Mesodermal cell (in vitro differentiated cells): ENCODE results near the gene TNXB.

ENCODE experiments used
- H3K27ac ChIP-seq: 2 replicates; pipeline ENCODE4 v1.7.0; 2013; ENCODE audit warnings: mild to moderate bottlenecking, low read depth, low read length, moderate library complexity; ENCODE audit not compliant: severe bottlenecking
- H3K36me3 ChIP-seq: 2 replicates; pipeline ENCODE4 v1.7.1; 2013; ENCODE audit warnings: mild to moderate bottlenecking, low read length, moderate library complexity; ENCODE audit not compliant: control insufficient read depth, insufficient read depth
- H3K4me1 ChIP-seq: one replicate; pipeline ENCODE4 v1.7.1; 2013; ENCODE audit warnings: mild to moderate bottlenecking, low read length; ENCODE audit not compliant: insufficient read depth, control insufficient read depth, poor library complexity, severe bottlenecking
- H3K4me3 ChIP-seq: 2 replicates; pipeline ENCODE4 v1.7.0; 2013; ENCODE audit warnings: low read length, control low read depth, mild to moderate bottlenecking; ENCODE audit not compliant: insufficient read depth, poor library complexity, severe bottlenecking; ENCODE audit errors: extremely low read depth
- H3K9me3 ChIP-seq: 2 replicates; pipeline ENCODE4 v1.7.1; 2013; ENCODE audit warnings: mild to moderate bottlenecking, low read length, moderate library complexity; ENCODE audit not compliant: control insufficient read depth
- WGBS, 2 experiments: methylation state at CpG; one replicate each; pipeline ENCODE4 v1.1.5; 2013; ENCODE audit warnings: missing lambda C conversion rate in 2 of 2; ENCODE audit not compliant: insufficient coverage in 2 of 2; 5-methylcytosine and 5-hydroxymethylcytosine counted together

Gene TNXB

GRCh38 chr6:32123681-32124080 is 14.5 kb upstream of the TNXB start:
- Histone ChIP-seq H3K4me3 (no peak overlapping the region), H3K27ac (no peak overlapping the region), H3K9me3 (no peaks in the 10 kb centered on the region), H3K36me3 (peaks cover 61% of the 10 kb centered on the region), H3K4me1 (peaks cover 13% of the 10 kb centered on the region)
- 98% methylated on average over 4 of the region's 4 CpGs; no CpG with 5 or more reads in 1 of the 2 experiments for WGBS, 2 experiments

- Histone ChIP-seq H3K36me3 (peaks cover 77% of the 10 kb centered on the region), H3K9me3 (no peaks in the 10 kb centered on the region), H3K27ac (no peak overlapping the region), H3K4me1 (peaks cover 4% of the 10 kb centered on the region), H3K4me3 (no peak overlapping the region)
- 88 to 93% methylated on average over 5 to 7 of the region's 12 CpGs for WGBS, 2 experiments
Observed at GRCh38 chr6:32120573-32121059, 11.5 kb upstream of the TNXB start.

DNA sequence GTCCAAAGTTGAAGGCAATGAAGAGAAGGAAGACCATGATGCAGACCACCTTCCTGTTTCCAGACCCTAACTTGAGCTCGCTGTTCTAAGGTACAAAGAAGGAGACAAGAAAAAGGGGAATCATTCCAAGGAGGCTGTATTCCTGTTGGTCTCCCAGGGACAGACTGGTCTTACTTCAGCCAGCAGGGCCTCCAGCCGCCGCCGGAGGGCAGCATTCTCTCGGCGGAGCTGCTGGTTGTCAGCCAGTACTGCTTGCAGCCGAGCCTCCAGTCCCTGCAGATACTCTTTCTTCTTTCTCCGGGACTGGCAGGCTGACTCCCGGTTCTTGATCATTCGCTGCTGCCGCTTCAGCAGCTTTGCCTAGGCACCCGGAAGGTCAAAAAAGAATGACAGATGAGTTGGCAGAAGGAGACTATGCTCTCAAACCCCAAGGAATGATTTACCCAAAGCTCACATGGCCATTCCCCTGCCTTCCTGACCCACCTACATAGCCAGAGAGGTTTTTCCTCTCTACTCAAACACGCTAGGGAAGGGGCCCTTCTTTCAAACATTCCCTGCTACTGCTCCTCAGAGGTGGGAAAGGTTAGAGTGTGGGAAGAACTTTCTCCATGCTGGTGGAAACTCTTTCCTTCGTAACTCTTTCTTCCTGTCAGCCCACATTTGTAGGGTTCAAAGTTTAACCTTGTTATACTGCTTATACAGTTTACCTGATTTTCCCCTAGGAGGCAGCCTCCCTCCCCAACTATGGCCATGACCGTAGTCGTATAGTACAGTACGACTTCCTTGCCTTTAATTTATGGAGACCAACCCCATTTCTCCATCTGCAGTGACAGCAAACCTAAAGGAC is 9.9 kb upstream of the TNXB start:
- H3K9me3 ChIP-seq, result no peaks in the 10 kb centered on the region
- H3K4me1 ChIP-seq, result peaks cover 7% of the 10 kb centered on the region
- peaks cover 70% of the 10 kb centered on the region for H3K36me3 ChIP-seq
- no peak overlapping the region for H3K4me3 ChIP-seq
- 16 to 26% methylated on average over 14 to 16 of the region's 17 CpGs for WGBS, 2 experiments
- H3K27ac ChIP-seq, result peak overlapping the region; percentile 55

DNA sequence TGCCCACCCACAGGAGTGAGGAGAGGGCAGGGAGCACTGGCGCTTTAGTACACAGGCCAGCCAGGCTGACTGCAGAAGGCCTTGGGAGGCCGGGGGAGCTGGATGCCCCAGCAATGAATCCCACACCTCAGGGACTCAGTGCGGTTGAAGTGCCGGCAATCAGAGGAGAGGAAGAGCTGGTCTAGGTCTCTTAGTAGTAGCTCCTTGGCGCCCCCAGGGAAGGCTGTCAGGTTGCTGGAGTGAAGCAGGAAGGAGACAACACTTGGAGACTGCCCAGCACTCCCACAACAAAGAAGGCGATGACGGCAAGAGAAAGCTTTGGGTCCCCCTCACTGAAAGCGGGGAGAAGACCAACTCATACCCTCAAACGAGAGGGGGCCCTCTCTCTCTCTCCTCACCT is 8.3 kb upstream of the TNXB start:
- no peak overlapping the region for H3K4me3 ChIP-seq
- WGBS, 2 experiments, result 74 to 100% methylated on average over 4 to 5 of the region's 9 CpGs
- peaks cover 7% of the 10 kb centered on the region for H3K4me1 ChIP-seq
- H3K36me3 ChIP-seq, result peaks cover 57% of the 10 kb centered on the region
- H3K9me3 ChIP-seq, result no peaks in the 10 kb centered on the region
- no peak overlapping the region for H3K27ac ChIP-seq

GRCh38 chr6:32116674-32117073 is 7.5 kb upstream of the TNXB start:
- 93 to 95% methylated on average over 7 of the region's 7 CpGs for WGBS, 2 experiments
- Histone ChIP-seq H3K27ac (no peak overlapping the region), H3K36me3 (peaks cover 51% of the 10 kb centered on the region), H3K4me3 (no peak overlapping the region), H3K4me1 (peaks cover 7% of the 10 kb centered on the region), H3K9me3 (no peaks in the 10 kb centered on the region)

DNA sequence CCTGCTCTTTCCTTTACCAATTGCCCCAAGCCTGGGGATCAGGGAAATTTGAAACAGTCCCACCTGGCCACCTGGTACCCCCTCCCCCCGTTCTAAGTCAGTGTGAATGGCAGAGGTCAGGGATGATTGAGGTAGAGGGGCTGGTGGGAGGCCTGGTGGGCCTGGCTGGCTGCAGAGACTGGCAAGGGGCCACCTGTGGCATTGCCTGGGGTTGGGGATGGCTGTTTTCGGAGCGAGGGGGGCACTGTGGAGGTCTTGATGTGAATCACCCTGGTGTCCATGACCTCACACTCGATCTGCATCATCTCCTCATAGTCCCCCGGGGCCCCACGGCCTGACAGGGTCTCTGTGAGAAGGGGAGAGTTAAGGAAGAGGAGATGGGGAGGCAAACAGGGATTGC is 6.5 kb upstream of the TNXB start:
- Histone ChIP-seq H3K4me3 (no peak overlapping the region), H3K27ac (no peak overlapping the region), H3K4me1 (peaks cover 7% of the 10 kb centered on the region), H3K36me3 (peaks cover 42% of the 10 kb centered on the region), H3K9me3 (no peaks in the 10 kb centered on the region)
- 93 to 100% methylated on average over 2 to 3 of the region's 6 CpGs for WGBS, 2 experiments

- peaks cover 37% of the 10 kb centered on the region for H3K36me3 ChIP-seq
- WGBS, 2 experiments, result 72 to 98% methylated on average over 5 to 6 of the region's 8 CpGs
- no peak overlapping the region for H3K27ac ChIP-seq
- no peak overlapping the region for H3K4me3 ChIP-seq
- peaks cover 7% of the 10 kb centered on the region for H3K4me1 ChIP-seq
- H3K9me3 ChIP-seq, result no peaks in the 10 kb centered on the region
Observed at GRCh38 chr6:32114796-32115195, 5.7 kb upstream of the TNXB start.

DNA sequence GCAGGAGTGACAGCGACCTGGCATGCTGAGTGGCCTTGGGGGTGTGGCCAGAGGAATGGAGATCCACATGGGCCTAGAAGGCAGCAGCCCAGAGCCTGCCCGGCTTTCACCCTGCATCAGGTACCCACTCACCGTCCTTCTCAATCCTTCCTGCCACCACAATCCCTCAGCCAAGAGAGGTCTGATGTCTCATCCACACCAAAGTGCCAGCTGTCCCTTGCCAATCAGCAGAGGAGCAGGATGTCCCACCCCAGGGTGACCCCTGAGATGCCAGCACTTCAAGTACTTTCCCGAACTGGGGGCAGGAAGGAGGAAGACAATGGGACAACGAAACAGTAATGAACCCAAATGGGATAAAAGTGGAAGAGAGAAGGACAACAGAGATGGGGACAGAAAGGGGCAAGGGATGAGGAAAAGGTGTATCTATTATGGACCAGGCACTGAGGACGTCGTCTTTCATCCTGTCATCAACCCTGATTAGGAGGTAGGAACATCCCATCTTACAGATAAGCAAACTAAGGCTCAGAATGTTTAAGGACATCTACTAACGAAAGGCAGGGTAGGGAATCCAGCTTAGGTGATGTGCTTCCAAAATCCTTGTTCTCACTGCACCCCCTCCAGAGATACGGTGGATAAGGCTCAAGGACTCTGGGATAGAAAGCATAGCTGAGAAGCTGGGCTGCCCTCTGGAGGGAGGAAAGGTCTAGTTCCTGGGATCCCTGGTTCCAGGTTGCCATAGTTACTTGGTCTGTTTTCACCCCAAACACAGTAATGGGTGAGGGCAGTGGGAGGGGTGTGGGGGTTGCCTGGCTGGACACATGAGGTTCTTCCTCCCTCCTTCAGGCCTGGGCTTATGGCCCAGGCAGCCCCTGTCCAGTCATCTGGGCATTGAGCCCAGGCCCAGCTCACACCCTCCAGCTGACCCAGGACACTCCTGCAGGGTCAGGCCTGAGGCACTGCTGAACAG is 4.5 kb upstream of the TNXB start:
- H3K4me3 ChIP-seq, result no peak overlapping the region
- H3K36me3 ChIP-seq, result peaks cover 32% of the 10 kb centered on the region
- no peaks in the 10 kb centered on the region for H3K9me3 ChIP-seq
- peaks cover 8% of the 10 kb centered on the region for H3K4me1 ChIP-seq
- no peak overlapping the region for H3K27ac ChIP-seq
- WGBS, 2 experiments, result 85 to 94% methylated on average over 5 to 8 of the region's 9 CpGs

DNA sequence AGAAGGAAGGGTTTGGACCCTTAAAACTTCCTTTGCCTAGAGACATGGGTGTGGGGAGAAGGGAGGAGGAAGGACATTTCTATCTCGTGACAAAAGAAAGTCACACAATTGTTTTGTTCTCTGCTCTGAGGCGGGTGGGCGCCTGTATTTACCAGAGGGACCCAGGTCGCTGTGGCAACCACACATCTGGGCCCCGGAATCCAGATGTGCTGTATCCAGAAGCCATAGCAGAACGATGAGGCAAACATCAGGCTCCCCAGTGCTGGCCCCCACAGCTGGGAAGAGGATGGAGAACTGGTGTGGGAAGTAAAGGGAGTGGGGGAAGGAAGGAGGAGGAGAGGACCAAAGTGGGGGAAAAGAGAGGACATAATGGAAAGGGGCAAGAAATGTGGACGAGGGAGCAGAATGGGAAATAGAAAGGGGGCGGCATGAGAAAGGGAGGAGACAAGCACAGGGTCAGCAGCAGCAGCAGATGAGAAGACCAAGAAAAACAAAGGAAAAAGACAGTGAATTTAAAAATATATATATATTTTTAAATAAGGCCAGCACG is 3.4 kb upstream of the TNXB start:
- 88% methylated on average over 7 to 8 of the region's 9 CpGs for WGBS, 2 experiments
- Histone ChIP-seq H3K4me3 (no peak overlapping the region), H3K9me3 (no peaks in the 10 kb centered on the region), H3K27ac (no peak overlapping the region), H3K4me1 (peaks cover 17% of the 10 kb centered on the region), H3K36me3 (peaks cover 25% of the 10 kb centered on the region)

DNA sequence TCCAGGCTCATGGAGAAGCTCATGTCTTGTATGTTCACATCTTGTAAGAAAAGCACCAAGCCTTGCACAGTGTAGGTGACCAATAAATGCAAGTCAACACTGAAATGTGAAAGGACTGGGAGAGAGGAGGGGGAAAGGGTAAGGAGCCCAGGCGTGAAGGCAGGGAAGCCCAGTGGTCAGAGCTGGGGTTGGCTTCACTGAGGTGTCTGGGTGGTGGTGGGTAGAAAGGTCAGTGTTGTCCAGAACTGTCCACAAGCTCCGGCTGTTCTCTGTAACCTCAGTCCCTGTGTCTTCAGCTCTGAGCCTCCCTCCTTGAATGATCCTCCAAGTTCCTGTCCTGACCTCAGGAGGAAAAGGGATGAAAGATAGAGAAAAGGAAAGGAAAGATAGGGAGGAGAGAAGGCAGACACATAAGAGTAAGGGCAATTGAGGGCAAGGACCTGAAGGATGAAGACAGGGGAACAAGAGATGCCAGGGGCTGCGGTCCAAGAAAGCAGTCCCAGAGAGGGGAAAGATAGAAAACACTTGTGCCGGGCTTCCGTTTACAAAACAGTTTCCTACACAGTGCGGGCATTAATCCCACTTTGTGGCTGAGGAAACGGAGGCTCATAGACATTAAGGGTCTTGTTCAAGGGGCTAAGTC is 2.4 kb upstream of the TNXB start:
- Histone ChIP-seq H3K9me3 (no peaks in the 10 kb centered on the region), H3K4me3 (no peak overlapping the region), H3K36me3 (peaks cover 16% of the 10 kb centered on the region), H3K4me1 (peaks cover 17% of the 10 kb centered on the region), H3K27ac (no peak overlapping the region)
- 94 to 98% methylated on average over 5 to 6 of the region's 7 CpGs for WGBS, 2 experiments
